ENCODE data around the gene KPTN.

The KPTN gene

GRCh38 chr19:47483800-47484690, at the start of gene KPTN:
Gene KPTN, minus strand, starts transcription at chr19:47484219. Its CDS starts 59 bp downstream, at chr19:47484160.
- peak; percentile 90 for DNase-seq (ENCODE audit: low spot score)

- DNase-seq (ENCODE audit: low spot score): no peak
Measured at GRCh38 chr19:47531640-47532387, 47.8 kb upstream of the KPTN start.

- no peak for DNase-seq (ENCODE audit: low spot score)
Measured at GRCh38 chr19:47529018-47529742, 45.2 kb upstream of the KPTN start.

- no peak for DNase-seq (ENCODE audit: low spot score)
Measured at GRCh38 chr19:47526798-47527197, 42.8 kb upstream of the KPTN start.

- no peak for DNase-seq (ENCODE audit: low spot score)
Measured at GRCh38 chr19:47523473-47523872, 39.5 kb upstream of the KPTN start.

GRCh38 chr19:47521473-47522180, 37.6 kb upstream of the KPTN start:
- no peak for DNase-seq (ENCODE audit: low spot score)

- no peak for DNase-seq (ENCODE audit: low spot score)
Measured at GRCh38 chr19:47520839-47521238, 36.8 kb upstream of the KPTN start.

GRCh38 chr19:47520343-47520806, 36.4 kb upstream of the KPTN start:
- DNase-seq (ENCODE audit: low spot score): no peak

- DNase-seq (ENCODE audit: low spot score): no peak
Measured at GRCh38 chr19:47518854-47519253, 34.8 kb upstream of the KPTN start.

- peak; percentile 29 for DNase-seq (ENCODE audit: low spot score)
Measured at GRCh38 chr19:47518139-47518538, 34.1 kb upstream of the KPTN start.

GRCh38 chr19:47514869-47515588, 31.0 kb upstream of the KPTN start, which contains the start of gene NAPA:
Gene NAPA, minus strand, starts transcription at chr19:47515063. Its CDS starts 123 bp downstream, at chr19:47514940.
- peak; percentile 100 for DNase-seq (ENCODE audit: low spot score)

GRCh38 chr19:47514151-47514868, 30.3 kb upstream of the KPTN start:
- no peak for DNase-seq (ENCODE audit: low spot score)

GRCh38 chr19:47512948-47513319, 28.9 kb upstream of the KPTN start:
- DNase-seq (ENCODE audit: low spot score): no peak

- DNase-seq (ENCODE audit: low spot score): no peak
Measured at GRCh38 chr19:47512183-47512947, 28.3 kb upstream of the KPTN start.

GRCh38 chr19:47511681-47512080, 27.7 kb upstream of the KPTN start:
- no peak for DNase-seq (ENCODE audit: low spot score)

GRCh38 chr19:47511128-47511517, 27.1 kb upstream of the KPTN start:
- DNase-seq (ENCODE audit: low spot score): no peak

GRCh38 chr19:47510516-47511127, 26.6 kb upstream of the KPTN start:
- DNase-seq (ENCODE audit: low spot score): no peak

GRCh38 chr19:47509973-47510372, 26.0 kb upstream of the KPTN start:
- DNase-seq (ENCODE audit: low spot score): no peak

All from activated CD4-positive, alpha-beta T cell treated with anti-CD3 and anti-CD28 coated beads, Interleukin-2, Interleukin-4, amounts not matched to agents 100 ng/mL and 50 ng/mL, durations not matched to agents 16 hours and 8 hours (primary cell).